ENCODE data around the gene PTGIS. TPM values are rescaled to one million over a fixed set of nuclear protein-coding genes. Genes with fewer than 3 reads are reported as not detected.

The PTGIS gene
- total RNA-seq, 1 experiment from 2014 or later: 20.0 TPM

GRCh38 chr20:49496043-49496442 lies 71.9 kb downstream of the PTGIS start:
- Mint-ChIP-seq H3K4me1 (peaks cover 6 to 10% of the 10 kb centered on the region in 2 experiments), H3K4me3 (no peak overlapping the region), H3K27me3 (ENCODE audit: low read depth) (peaks cover 5% of the 10 kb centered on the region), H3K9me3 (peaks cover 0 to 3% of the 10 kb centered on the region in 2 experiments; a peak in 2 of 5 replicates), H3K36me3 (ENCODE audit: insufficient read depth in 1 of 3, low read depth in 3 of 3) (peaks cover 0 to 4% (median 0%) of the 10 kb centered on the region in 3 experiments; a peak in 1 of 7 replicates), H3K27ac (no peak overlapping the region)
- H3K27me3 ChIP-seq (ENCODE audit: insufficient read depth, low read length): no peaks in the 10 kb centered on the region
- no peak overlapping the region for H4K8ac ChIP-seq (replicated peaks; ENCODE audit: insufficient read length, low read depth, low read length)
- no peak overlapping the region for H3K14ac ChIP-seq (ENCODE audit: insufficient read depth, low read length)
- H2AK5ac ChIP-seq (ENCODE audit: insufficient read length, low read length): no peak overlapping the region
- H4K20me1 ChIP-seq (ENCODE audit: control insufficient read depth, insufficient read depth, insufficient read length): no peaks in the 10 kb centered on the region
- H2BK5ac ChIP-seq (ENCODE audit: insufficient read length, low read length): no peak overlapping the region
- H2BK20ac ChIP-seq (ENCODE audit: low read depth, low read length, poor library complexity, severe bottlenecking): no peak overlapping the region
- DNase-seq: no peak
- TF ChIP-seq CTCF (conservative IDR thresholded peaks at IDR 0.05): no peak
- H2BK15ac ChIP-seq (ENCODE audit: low read depth, low read length): no peak overlapping the region
- H3K9ac ChIP-seq (ENCODE audit: extremely low read depth, insufficient read length, low read length): no peak overlapping the region
- no peak overlapping the region for H4K5ac ChIP-seq (ENCODE audit: insufficient read length, low read depth, low read length)
- H3K79me1 ChIP-seq (ENCODE audit: insufficient read depth, low read depth, low read length, poor library complexity, severe bottlenecking): no peaks in the 10 kb centered on the region
- no peaks in the 10 kb centered on the region; the same call in 1 of the 2 replicates for H3K4me1 ChIP-seq (ENCODE audit: insufficient read depth, low read length)
- H3T11ph ChIP-seq (ENCODE audit: low read length): no peak overlapping the region
- H3K56ac ChIP-seq (ENCODE audit: insufficient read length, low read depth, low read length): no peak overlapping the region
- H2BK120ac ChIP-seq (ENCODE audit: low read depth, low read length, poor library complexity, severe bottlenecking): no peak overlapping the region
- no peaks in the 10 kb centered on the region for H3K9me3 ChIP-seq (ENCODE audit: control insufficient read depth, low read depth, low read length)
- no peak overlapping the region for H3K27ac ChIP-seq (ENCODE audit: insufficient read length, low read depth, low read length)
- H3K4me2 ChIP-seq (ENCODE audit: insufficient read depth, insufficient read length, low read length): no peak overlapping the region
- H2AFZ ChIP-seq (ENCODE audit: low read length): no peak overlapping the region
- no peak overlapping the region for H3K18ac ChIP-seq (ENCODE audit: insufficient read length, low read depth, low read length)
- no peak overlapping the region for H3K4ac ChIP-seq (ENCODE audit: low read depth, low read length)
- H3K79me2 ChIP-seq (ENCODE audit: insufficient read depth, low read length): no peaks in the 10 kb centered on the region
- H4K91ac ChIP-seq (ENCODE audit: insufficient read length, low read depth, low read length): no peak overlapping the region
- 100% methylated on average over 4 of the region's 4 CpGs for WGBS (ENCODE audit: extremely low coverage, insufficient read length, low lambda C conversion rate)
- no peak overlapping the region for H2BK12ac ChIP-seq (ENCODE audit: insufficient read length, low read depth, low read length)
- no peak overlapping the region for H3K23ac ChIP-seq (ENCODE audit: insufficient read length, low read depth, low read length)
- no peaks in the 10 kb centered on the region for H3K23me2 ChIP-seq (ENCODE audit: insufficient read length, low read depth, low read length, poor library complexity, severe bottlenecking)

All from H9 (cell line).